ENCODE measurements around the gene PSMA2.
A peak's percentile ranks its signal among the peaks of the same experiment; 100 is the strongest.

Gene PSMA2

GRCh38 chr7:42940985-42941847 is 9.2 kb upstream of the PSMA2 start:
- peak; percentile 97 for FAIRE-seq
- DNase-seq (ENCODE audit: insufficient read length, low spot score), result peak; percentile 29

GRCh38 chr7:42939457-42940240 is 7.7 kb upstream of the PSMA2 start:
- FAIRE-seq, result peak; percentile 39
- no peak for DNase-seq (ENCODE audit: insufficient read length, low spot score)

- no peak for DNase-seq (ENCODE audit: insufficient read length, low spot score)
Observed at GRCh38 chr7:42935861-42936260, 3.9 kb upstream of the PSMA2 start.

GRCh38 chr7:42934291-42934690 is 2.3 kb upstream of the PSMA2 start:
- DNase-seq (ENCODE audit: insufficient read length, low spot score) (no peak), FAIRE-seq (no peak)

More at GRCh38 chr7:42935861-42936260, 3.9 kb upstream of the PSMA2 start:
- FAIRE-seq, result no peak

DNA sequence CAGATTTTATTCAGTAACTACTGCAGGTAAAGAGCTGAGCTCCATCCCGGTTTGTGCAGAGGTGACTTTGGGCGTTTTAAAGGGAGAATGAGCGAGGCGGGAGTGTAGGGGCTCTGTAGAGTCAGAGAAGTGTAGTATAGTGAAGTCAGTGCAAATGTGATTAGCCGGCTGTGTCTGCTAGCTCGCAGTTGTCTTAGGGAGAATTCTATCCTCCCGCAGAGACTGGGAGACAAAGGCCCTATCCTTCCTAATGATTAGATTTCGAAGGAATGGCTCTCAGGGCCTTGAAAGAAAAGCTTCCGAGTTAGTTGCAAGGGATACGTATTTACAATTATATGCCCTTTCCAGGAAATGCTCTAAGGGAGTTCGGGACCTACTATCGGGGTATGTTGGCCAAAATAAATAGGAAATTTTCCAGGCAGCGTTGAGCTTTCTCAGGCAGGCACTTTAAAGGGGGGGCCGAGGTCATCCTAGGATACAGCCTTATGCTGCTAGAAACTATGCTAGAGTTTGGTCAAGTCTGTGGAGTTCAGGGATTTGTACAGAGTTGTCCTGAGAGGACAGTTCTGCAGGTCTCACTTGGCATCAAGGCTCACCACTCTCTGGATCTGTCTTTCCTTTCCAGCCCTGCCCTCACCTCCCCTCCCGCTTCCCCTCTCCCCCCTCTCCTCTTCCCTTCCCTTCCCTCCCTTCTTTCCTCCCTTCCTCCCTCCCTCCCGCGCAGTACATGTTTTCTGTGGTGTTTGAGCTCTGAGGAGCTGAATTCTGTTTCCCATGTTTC is 1.0 kb upstream of the PSMA2 start:
- DNase-seq (ENCODE audit: insufficient read length, low spot score) (no peak), FAIRE-seq (peak; percentile 55)

DNA sequence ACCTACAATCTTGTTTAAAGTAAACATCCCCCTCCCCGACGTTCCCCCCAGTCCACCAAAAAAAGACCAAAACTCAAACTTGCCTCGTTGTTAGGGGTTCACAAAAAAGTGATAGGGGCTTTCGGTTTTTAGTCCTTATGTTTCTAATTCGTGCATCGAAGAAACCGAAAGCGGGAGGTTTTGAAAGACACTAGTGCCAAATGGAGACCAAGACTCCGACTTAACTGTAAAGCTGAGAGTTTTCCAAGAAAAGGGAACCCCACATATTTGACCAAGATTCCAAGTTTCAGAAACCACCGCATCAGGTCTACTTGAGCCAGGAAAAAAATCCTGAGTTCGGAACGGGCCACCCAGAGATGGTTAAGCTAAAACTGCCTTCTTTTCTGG is 534 bp downstream of the PSMA2 start:
- DNase-seq (ENCODE audit: insufficient read length, low spot score), result no peak
- peak; percentile 62 for FAIRE-seq

GRCh38 chr7:42930889-42931288 is 1.1 kb downstream of the PSMA2 start:
- no peak for DNase-seq (ENCODE audit: insufficient read length, low spot score)
- no peak for FAIRE-seq

DNA sequence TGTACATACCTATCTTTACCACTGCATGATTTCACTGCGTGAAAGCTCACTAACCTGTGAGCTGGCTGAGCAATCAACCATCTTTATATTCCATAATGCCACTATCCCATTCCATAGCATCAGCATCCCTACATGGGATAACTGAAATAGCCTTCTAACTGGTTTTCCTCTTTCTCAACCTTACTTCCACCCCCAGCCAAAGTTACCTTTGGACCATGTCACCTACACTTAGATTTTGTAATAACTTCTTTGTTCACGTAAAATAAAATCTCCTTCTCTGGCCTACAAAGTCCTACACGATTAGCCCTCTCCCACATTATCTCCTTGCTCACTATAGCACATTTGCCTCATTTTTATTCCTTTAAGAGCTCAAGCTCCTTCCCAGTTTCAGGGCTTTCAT is 2.5 kb downstream of the PSMA2 start:
- DNase-seq (ENCODE audit: insufficient read length, low spot score), result no peak
- FAIRE-seq, result no peak

DNA sequence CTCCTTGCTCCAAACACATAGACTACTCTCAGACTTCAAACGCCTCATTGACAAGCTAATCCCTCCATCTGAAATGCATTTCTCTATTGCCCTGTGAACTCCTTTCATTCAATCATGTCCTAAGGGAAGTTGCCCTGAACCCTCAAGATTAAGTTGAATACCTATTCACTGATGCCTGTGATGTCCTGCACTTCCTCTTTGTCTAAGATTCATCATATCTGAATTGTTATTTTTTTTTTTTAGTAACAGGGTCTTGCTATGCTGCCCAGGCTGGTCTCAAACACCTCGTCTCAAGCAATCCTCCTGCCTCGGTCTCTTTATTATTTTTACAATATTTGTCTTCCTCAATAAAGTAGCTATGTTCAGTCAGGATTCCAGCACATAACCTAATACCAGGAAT is 3.2 kb downstream of the PSMA2 start:
- FAIRE-seq, result no peak
- no peak for DNase-seq (ENCODE audit: insufficient read length, low spot score)

DNA sequence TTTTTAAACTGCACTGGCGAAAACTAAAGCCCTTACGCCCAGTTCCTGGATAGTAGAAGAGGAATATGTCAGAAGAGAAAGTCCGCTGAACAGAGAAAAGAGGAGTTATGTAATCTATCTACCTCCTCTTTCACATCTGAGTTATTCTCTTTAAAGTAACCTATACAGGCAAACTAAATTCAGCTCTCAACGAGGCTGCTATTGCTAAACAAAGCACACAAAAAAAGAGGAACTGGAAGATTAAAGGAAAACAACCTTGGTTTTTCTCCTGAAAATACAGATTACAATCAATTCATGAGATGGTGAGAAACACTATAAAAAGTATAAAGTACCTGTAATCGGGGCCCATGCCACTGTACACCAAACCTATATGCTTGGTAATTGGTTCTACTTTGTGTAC is 5.8 kb downstream of the PSMA2 start:
- FAIRE-seq (peak; percentile 48), DNase-seq (ENCODE audit: insufficient read length, low spot score) (no peak)

DNA sequence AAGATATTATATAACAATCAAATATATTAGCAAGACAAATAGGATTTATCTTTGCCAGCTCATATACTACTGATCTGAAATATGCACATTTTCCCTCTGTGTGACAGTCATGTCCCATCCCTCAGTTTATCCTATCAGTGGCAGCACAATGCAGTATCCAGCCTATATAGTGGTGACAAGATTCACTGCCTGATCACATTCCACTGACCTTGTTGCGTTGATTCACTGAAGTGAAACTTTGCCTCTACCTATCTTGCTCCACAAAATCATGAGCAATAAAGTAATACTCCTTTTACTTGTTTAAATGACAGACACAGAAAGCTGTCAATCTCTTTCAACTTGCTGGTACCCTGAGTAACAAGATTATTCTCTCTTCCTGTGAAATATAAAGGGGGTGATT is 6.3 kb downstream of the PSMA2 start:
- FAIRE-seq, result no peak
- DNase-seq (ENCODE audit: insufficient read length, low spot score), result no peak

GRCh38 chr7:42924223-42924838 is 7.6 kb downstream of the PSMA2 start:
- FAIRE-seq (no peak), DNase-seq (ENCODE audit: insufficient read length, low spot score) (no peak)

DNA sequence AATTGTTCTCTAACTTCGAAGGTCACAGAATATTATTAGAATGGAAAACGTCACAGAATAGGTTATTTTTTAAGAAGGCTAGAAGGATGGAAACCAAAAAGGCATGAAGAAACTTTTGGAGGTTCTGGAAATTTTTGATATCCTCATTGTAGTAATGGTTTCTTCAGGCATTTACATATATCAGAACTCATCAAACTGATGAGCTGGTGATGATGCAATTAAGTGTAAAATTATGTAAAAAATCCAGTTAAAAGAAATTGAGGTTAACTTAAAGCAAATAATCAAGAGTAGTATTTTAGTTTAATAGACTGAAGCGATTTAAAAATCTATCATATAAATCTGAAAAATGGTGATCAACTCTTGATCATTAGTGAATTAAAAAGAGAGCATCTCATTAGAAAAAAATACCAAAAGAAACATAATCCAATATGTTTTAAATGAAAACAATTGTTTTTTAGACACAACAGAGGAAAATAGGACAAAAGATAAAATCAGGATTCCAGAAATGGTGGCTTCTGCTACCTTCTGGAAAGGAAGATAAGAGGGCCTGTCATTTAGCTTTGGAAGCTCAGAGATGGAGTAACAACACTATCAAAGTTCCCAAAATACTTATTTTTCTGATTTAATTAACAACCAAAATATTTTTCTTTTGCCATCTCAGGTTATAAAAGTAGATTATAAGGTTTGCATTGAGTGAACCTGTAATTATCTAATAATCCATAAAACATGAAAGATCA is 9.8 kb downstream of the PSMA2 start:
- DNase-seq (ENCODE audit: insufficient read length, low spot score), result no peak
- no peak for FAIRE-seq

DNA sequence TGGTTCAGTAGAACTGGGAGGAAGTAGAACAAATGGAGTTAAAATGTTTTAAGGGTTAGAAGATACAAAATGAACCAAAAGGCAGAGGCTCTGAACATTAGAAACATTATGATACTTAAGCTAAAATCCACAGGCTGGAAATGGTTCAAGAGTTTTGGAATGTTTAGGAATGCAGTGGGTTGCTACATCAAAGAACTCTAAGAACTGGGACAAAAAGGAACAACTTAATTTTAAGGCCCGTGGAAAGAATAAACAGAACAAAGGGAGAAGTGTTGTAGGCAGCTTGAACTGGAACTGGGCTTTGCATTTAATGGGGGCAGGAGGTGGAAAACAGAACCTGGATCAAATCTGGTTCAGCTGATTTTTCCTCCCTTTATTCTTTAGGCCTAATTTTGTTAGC is 16.6 kb downstream of the PSMA2 start:
- no peak for DNase-seq (ENCODE audit: insufficient read length, low spot score)

GRCh38 chr7:42914421-42915045 is 17.4 kb downstream of the PSMA2 start:
- FAIRE-seq (no peak), DNase-seq (ENCODE audit: insufficient read length, low spot score) (no peak)

More for the DNA sequence above, 16.6 kb downstream of the PSMA2 start:
- no peak for FAIRE-seq

DNA sequence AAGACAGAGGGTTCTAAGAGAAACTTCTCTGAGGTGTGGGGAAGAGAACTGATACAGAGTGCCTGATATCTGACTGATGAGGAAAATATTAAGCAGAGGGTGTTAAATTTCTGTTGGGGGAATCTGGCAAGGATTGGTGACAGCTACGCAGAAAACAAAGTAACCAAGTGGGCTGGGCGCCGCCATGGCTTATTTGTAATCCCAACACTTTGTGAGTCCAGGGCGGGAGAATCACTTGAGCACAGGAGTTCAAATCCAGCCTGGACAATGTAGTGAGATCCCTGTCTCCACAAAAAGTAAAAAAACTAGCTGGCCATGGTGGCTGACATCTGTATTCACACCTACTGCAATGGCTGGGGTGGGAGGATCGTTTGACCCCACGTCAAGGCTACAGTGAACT is 18.0 kb downstream of the PSMA2 start:
- DNase-seq (ENCODE audit: insufficient read length, low spot score) (no peak), FAIRE-seq (no peak)

- FAIRE-seq, result no peak
- DNase-seq (ENCODE audit: insufficient read length, low spot score), result no peak
Observed at GRCh38 chr7:42913591-42913990, 18.4 kb downstream of the PSMA2 start.

- peak; percentile 88 for FAIRE-seq
- DNase-seq (ENCODE audit: insufficient read length, low spot score), result peak; percentile 82
Observed at GRCh38 chr7:42911454-42912447, 20.2 kb downstream of the PSMA2 start, which contains the start of gene C7orf25. Gene C7orf25, minus strand, starts transcription at chr7:42912070. Its CDS starts 1,170 bp downstream, at chr7:42910900.
